HEK293T (cell line): ENCODE data around the gene SLC17A2.

ENCODE experiments used
- BHLHE40 ChIP-seq: fragments of 450-650 bp; IDR thresholded peaks from 2 replicates; pipeline ENCODE4 v1.6.1; 2016; ENCODE audit warnings: mild to moderate bottlenecking, moderate library complexity, borderline replicate concordance
- SUZ12 ChIP-seq: fragments of 450-650 bp; IDR thresholded peaks from 2 replicates; pipeline ENCODE4 v1.6.1; 2016; ENCODE audit warnings: mild to moderate bottlenecking

- TF ChIP-seq BHLHE40 (no peak), SUZ12 (no peak)
Measured at GRCh38 chr6:25972128-25972527, 41.6 kb upstream of the SLC17A2 start.
